HFF-Myc (cell line): ENCODE results near the gene CYP4A11.
"Not testable (repeated sequence)": the region's sequence is repeated elsewhere in the genome, so short reads cannot be mapped to it uniquely, and the experiment has no call there.

Experiments
- DNase-seq: peaks from one replicate; pipeline ENCODE4 v3.0.0-alpha.2; 2011; ENCODE audit warnings: low read depth; ENCODE audit errors: extremely low read depth
- H3K4me3 ChIP-seq: replicated peaks from 2 replicates; pipeline ENCODE4 v1.5.1; 2011; ENCODE audit warnings: low read depth, mild to moderate bottlenecking, control low read depth, low read length
- TF ChIP-seq, protein P1 (sequence below): IDR thresholded peaks from 2 replicates; pipeline ENCODE4 v1.5.1; 2012; ENCODE audit warnings: mild to moderate bottlenecking, low read depth, low read length, control low read depth; ENCODE audit errors: missing control alignments

Gene CYP4A11, protein sequence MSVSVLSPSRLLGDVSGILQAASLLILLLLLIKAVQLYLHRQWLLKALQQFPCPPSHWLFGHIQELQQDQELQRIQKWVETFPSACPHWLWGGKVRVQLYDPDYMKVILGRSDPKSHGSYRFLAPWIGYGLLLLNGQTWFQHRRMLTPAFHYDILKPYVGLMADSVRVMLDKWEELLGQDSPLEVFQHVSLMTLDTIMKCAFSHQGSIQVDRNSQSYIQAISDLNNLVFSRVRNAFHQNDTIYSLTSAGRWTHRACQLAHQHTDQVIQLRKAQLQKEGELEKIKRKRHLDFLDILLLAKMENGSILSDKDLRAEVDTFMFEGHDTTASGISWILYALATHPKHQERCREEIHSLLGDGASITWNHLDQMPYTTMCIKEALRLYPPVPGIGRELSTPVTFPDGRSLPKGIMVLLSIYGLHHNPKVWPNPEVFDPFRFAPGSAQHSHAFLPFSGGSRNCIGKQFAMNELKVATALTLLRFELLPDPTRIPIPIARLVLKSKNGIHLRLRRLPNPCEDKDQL

DNA sequence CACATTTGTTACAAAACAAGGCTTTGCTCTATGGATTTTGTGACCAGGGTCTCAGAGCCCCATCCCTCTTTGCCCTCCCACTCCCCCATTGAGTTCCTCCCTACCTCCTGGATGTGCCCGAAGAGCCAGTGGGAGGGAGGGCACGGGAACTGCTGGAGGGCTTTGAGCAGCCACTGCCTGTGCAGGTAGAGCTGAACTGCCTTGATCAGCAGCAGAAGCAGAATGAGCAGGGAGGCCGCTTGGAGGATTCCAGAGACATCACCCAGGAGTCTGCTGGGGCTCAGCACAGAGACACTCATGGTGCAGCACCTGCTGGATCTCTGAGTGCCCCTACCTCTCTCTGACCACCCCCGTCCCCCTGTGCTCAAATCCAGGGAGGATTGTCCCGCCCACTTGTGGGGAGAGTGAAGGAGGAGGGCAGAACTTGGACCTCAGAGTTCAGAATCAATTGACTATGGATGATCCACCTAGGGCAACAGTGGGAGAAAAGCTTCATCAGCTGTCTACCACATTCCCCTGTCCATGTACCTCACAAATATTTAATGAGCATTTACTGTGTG, at the start of gene CYP4A11:
TSS of gene CYP4A11 (minus strand) at position 342 of the 560 bp plus-strand sequence. CDS start at position 299, 43 bp downstream.
- H3K4me3 ChIP-seq: no peak within 1 kb of the TSS
- DNase-seq: no peak
- TF ChIP-seq, protein P1, sequence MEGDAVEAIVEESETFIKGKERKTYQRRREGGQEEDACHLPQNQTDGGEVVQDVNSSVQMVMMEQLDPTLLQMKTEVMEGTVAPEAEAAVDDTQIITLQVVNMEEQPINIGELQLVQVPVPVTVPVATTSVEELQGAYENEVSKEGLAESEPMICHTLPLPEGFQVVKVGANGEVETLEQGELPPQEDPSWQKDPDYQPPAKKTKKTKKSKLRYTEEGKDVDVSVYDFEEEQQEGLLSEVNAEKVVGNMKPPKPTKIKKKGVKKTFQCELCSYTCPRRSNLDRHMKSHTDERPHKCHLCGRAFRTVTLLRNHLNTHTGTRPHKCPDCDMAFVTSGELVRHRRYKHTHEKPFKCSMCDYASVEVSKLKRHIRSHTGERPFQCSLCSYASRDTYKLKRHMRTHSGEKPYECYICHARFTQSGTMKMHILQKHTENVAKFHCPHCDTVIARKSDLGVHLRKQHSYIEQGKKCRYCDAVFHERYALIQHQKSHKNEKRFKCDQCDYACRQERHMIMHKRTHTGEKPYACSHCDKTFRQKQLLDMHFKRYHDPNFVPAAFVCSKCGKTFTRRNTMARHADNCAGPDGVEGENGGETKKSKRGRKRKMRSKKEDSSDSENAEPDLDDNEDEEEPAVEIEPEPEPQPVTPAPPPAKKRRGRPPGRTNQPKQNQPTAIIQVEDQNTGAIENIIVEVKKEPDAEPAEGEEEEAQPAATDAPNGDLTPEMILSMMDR: no peak

DNA sequence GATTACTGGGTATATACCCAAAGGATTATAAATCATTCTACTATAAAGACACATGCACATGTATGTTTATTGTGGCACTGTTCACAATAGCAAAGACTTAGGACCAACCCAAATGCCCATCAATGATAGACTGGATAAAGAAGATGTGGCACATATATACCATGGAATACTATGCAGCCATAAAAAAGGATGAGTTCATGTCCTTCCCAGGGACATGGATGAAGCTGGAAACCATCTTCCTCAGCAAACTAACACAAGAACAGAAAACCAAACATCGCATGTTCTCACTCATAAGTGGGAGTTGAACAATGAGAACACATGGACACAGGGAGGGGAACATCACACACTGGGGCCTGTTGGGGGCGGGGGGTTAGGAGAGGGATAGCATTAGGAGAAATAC, 49.3 kb upstream of the CYP4A11 start:
- DNase-seq, H3K4me3 ChIP-seq: not testable (repeated sequence)

DNA sequence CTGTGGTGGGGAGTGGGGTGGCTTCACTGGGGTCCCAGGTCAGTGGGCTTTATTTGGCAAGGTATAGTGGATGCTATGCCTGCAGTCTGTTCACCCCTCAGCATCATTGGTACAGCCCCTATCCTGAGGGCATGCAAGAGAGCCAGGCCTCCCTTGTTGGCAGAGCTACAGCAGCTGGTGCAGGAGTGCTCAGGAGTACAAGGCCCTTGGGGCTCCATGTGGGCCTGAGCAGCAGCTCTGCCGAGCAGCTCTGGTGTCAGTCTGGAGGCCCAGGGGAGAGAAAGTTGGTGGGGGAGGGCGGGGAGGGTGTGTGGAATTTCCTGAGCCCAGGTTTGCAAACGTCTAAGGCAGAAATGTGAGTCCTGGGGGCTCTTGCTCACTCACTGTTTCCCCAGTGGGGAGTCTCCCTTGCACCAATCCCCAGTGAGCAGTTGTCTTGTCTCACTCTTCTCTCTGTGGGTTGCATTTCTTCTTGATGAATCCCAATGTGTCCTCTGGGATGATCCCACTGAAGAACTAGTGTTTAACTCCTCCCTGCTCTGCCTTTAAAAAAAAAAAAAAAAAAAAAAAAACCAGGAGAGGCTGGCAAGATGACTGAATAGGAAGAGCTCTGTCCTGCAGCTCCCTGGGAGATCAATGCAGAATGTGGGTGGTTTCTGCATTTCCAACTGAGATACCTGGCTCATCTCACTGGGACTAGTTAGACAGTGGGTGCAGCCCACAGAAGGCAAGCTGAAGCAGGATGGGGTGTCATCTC, 42.7 kb upstream of the CYP4A11 start:
- H3K4me3 ChIP-seq: no peak overlapping the region
- TF ChIP-seq, protein P1: no peak
- DNase-seq: no peak

DNA sequence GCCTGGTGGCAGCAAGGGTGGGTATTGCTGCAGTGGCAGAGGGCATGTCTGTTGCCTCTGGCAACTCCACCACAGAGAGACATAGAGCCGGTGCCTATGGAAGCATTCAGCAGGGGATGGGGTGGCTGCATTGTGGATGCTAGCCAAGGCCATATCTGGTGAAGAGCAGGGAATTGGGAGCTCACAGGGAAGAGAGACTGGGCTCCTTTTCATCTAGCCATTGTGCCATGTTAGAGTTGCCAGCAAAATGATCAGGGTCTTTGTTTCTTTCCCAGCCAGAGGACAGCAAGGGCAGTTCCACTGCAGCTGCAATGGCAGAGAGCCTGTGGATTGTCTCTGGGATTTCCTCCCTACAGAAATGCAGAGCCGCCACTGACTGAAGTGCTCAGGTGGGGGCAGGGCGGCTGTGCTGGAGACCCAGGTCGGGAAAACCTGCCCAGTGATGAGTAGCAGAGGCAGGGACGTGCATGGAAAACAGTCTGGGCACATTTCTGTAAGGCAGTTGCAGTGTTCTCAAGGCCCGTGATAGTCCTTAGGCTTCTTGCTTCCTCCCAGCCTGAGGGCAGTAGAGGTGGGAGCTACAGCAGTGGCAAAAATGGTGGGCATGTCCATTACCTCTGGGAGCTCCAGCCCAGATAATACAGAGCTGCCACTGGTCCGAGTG, 42.0 kb upstream of the CYP4A11 start:
- DNase-seq: no peak
- no peak overlapping the region for H3K4me3 ChIP-seq

DNA sequence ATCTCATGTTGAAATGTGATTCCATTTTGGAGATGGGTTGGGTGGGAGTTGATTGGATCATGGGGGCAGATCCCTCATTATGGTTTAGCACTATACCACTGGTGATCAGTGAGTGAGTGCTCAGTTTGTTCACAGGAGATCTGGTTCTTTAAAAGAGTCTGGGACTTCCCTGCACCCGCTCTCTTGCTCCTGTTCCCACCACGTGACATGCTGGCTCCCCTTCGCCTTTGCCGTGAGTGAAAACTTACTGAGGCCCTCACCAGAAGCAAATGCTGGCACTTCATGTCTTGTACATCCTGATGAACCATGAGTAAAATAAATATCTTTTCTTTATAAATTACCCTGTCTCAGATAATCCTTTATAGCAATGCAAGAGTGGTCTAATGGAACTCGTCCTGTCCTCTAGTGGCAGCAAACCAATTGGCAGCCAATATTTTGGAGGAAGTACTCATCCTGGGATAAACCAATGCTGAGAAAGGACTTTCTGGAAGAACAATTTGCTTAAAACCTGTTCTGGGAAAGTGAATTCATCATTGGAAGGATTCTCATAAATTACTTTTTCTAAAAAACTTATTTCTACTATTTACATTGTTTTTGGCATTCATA, 27.8 kb upstream of the CYP4A11 start:
- DNase-seq: no peak
- H3K4me3 ChIP-seq: no peak overlapping the region

More for the DNA sequence above, 42.0 kb upstream of the CYP4A11 start:
- TF ChIP-seq, protein P1: no peak

DNA sequence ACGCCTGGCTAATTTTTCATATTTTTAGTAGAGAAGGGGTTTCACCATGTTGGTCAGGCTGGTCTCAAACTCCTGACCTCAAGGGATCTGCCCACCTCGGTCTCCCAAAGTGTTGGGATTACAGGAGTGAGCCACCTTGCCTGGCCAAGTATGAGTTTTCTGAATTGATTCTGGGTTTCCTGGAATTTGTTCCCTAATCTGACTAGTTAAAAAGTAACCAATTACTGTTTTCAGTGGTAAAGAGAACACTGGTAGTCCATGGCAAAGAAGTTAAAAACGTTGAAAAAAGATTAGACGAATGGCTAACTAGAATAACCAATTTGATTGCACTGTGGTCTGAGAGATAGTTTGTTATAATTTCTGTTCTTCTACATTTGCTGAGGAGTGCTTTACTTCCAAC, 21.0 kb upstream of the CYP4A11 start:
- not testable (repeated sequence) for DNase-seq, H3K4me3 ChIP-seq

More for the DNA sequence above, 27.8 kb upstream of the CYP4A11 start:
- TF ChIP-seq, protein P1: no peak

DNA sequence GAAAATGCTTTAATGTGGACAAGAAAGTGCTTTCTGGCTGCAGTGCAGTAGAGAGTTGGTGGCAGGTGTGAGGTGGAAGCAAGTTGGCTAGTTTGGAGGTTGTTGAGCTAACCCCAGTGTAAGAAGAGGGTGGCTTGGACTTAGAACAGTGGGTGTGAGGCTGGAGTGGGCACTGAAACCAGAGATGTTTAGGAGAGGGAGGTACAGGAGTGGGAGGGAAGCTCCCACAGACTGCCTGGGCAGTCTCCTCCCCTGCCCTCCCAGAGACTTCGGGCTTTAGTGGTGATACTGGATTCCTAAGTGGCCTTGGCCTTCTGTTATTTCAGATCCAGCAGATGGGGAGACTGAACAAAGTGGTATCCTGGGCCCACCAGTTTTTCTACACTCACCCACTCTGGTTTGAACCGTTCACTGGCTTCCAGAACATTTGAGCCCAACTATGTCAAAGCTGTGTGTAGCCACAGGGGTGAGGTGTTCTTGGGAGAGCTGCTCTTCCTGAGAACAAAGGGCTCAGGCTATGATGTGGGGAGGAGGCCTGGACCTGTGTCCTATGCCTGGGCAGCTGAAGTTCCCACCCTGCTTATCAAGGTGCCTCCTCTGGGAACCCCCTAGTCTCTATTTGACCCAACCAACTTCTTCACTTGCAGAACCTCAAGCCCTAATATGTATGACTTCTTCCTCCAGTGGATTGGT, 19.9 kb upstream of the CYP4A11 start:
- no peak for DNase-seq
- no peak overlapping the region for H3K4me3 ChIP-seq
- TF ChIP-seq, protein P1: no peak
